H9 (cell line): ENCODE data around the gene SERTAD1. TPM values are rescaled to one million over a fixed set of nuclear protein-coding genes. Genes with fewer than 3 reads are reported as not detected.
A peak's percentile ranks its signal among the peaks of the same experiment; 100 is the strongest.
"Not testable (repeated sequence)": the region's sequence is repeated elsewhere in the genome, so short reads cannot be mapped to it uniquely, and the experiment has no call there.

ENCODE experiments used
- DNase-seq: peaks from one replicate; pipeline ENCODE4 v3.0.0-alpha.2; 2017
- H2AFZ ChIP-seq: one replicate; pipeline ENCODE4 v1.6.1; 2013; ENCODE audit warnings: mild to moderate bottlenecking, low read length, control low read depth, moderate library complexity
- H2AK5ac ChIP-seq: 2 replicates; pipeline ENCODE4 v1.6.1; 2013; ENCODE audit warnings: low read length, control low read depth, mixed read lengths; ENCODE audit not compliant: insufficient read length
- H2BK120ac ChIP-seq: one replicate; pipeline ENCODE4 v1.6.1; 2013; ENCODE audit warnings: low read depth, mild to moderate bottlenecking, low read length, control low read depth, inconsistent platforms; ENCODE audit not compliant: poor library complexity, severe bottlenecking
- H2BK12ac ChIP-seq: 2 replicates; pipeline ENCODE4 v1.6.1; 2013; ENCODE audit warnings: low read length, control low read depth, mixed read lengths, low read depth; ENCODE audit not compliant: insufficient read length
- H2BK15ac ChIP-seq: 2 replicates; pipeline ENCODE4 v1.6.1; 2013; ENCODE audit warnings: low read depth, low read length, control low read depth
- H2BK20ac ChIP-seq: one replicate; pipeline ENCODE4 v1.6.1; 2013; ENCODE audit warnings: low read depth, mild to moderate bottlenecking, low read length, control low read depth, inconsistent platforms; ENCODE audit not compliant: poor library complexity, severe bottlenecking
- H2BK5ac ChIP-seq: 2 replicates; pipeline ENCODE4 v1.6.1; 2013; ENCODE audit warnings: low read length, control low read depth, mixed read lengths; ENCODE audit not compliant: insufficient read length
- H3K14ac ChIP-seq: 2 replicates; pipeline ENCODE4 v1.6.1; 2013; ENCODE audit warnings: low read length, control low read depth; ENCODE audit not compliant: insufficient read depth
- H3K18ac ChIP-seq: 2 replicates; pipeline ENCODE4 v1.6.1; 2013; ENCODE audit warnings: low read depth, mild to moderate bottlenecking, mixed read lengths, low read length, control low read depth; ENCODE audit not compliant: insufficient read length
- H3K23ac ChIP-seq: 2 replicates; pipeline ENCODE4 v1.6.1; 2013; ENCODE audit warnings: low read length, control low read depth, mixed read lengths, low read depth; ENCODE audit not compliant: insufficient read length
- H3K23me2 ChIP-seq: 2 replicates; pipeline ENCODE4 v1.6.1; 2013; ENCODE audit warnings: low read depth, mild to moderate bottlenecking, mixed read lengths, low read length, control low read depth; ENCODE audit not compliant: insufficient read length, poor library complexity, severe bottlenecking
- H3K27ac ChIP-seq: 2 replicates; pipeline ENCODE4 v1.5.1; 2013; ENCODE audit warnings: low read length, control low read depth, mixed read lengths, low read depth; ENCODE audit not compliant: insufficient read length
- H3K27me3 ChIP-seq: 2 replicates; pipeline ENCODE4 v1.6.1; 2013; ENCODE audit warnings: low read length, control low read depth, inconsistent platforms; ENCODE audit not compliant: insufficient read depth
- H3K4ac ChIP-seq: 2 replicates; pipeline ENCODE4 v1.6.1; 2013; ENCODE audit warnings: low read depth, mild to moderate bottlenecking, control low read depth, inconsistent platforms, low read length, moderate library complexity
- H3K4me1 ChIP-seq: 2 replicates; pipeline ENCODE4 v1.6.1; 2013; ENCODE audit warnings: low read length, control low read depth, inconsistent platforms; ENCODE audit not compliant: insufficient read depth
- H3K4me2 ChIP-seq: 2 replicates; pipeline ENCODE4 v1.6.1; 2013; ENCODE audit warnings: low read length, control low read depth, mixed read lengths; ENCODE audit not compliant: insufficient read length, insufficient read depth
- H3K56ac ChIP-seq: 2 replicates; pipeline ENCODE4 v1.6.1; 2013; ENCODE audit warnings: low read depth, mild to moderate bottlenecking, mixed read lengths, low read length, control low read depth; ENCODE audit not compliant: insufficient read length
- H3K79me1 ChIP-seq: 2 replicates; pipeline ENCODE4 v1.6.1; 2013; ENCODE audit warnings: low read depth, mild to moderate bottlenecking, moderate library complexity, low read length, control low read depth, inconsistent platforms; ENCODE audit not compliant: insufficient read depth, poor library complexity, severe bottlenecking
- H3K79me2 ChIP-seq: 2 replicates; pipeline ENCODE4 v1.6.1; 2013; ENCODE audit warnings: low read length, control low read depth, inconsistent platforms; ENCODE audit not compliant: insufficient read depth
- H3K9ac ChIP-seq: 2 replicates; pipeline ENCODE4 v1.6.1; 2013; ENCODE audit warnings: low read length, control low read depth, mixed read lengths; ENCODE audit not compliant: insufficient read length; ENCODE audit errors: extremely low read depth
- H3K9me3 ChIP-seq: one replicate; pipeline ENCODE4 v1.6.1; 2013; ENCODE audit warnings: low read depth, low read length, inconsistent platforms; ENCODE audit not compliant: control insufficient read depth
- H3T11ph ChIP-seq: one replicate; pipeline ENCODE4 v1.6.1; 2013; ENCODE audit warnings: mild to moderate bottlenecking, low read length, control low read depth, inconsistent platforms
- H4K20me1 ChIP-seq: one replicate; pipeline ENCODE4 v1.6.1; 2013; ENCODE audit not compliant: control insufficient read depth, insufficient read length, insufficient read depth
- H4K5ac ChIP-seq: 2 replicates; pipeline ENCODE4 v1.6.1; 2013; ENCODE audit warnings: low read depth, mild to moderate bottlenecking, mixed read lengths, low read length, control low read depth; ENCODE audit not compliant: insufficient read length
- H4K8ac ChIP-seq: replicated peaks from 2 replicates; pipeline ENCODE4 v1.6.1; 2013; ENCODE audit warnings: low read length, control low read depth, mixed read lengths, low read depth; ENCODE audit not compliant: insufficient read length
- H4K91ac ChIP-seq: 2 replicates; pipeline ENCODE4 v1.6.1; 2013; ENCODE audit warnings: low read depth, mild to moderate bottlenecking, moderate library complexity, mixed read lengths, low read length, control low read depth; ENCODE audit not compliant: insufficient read length
- H3K27ac Mint-ChIP-seq, 3 experiments: 2 replicates in 2 of 3; 3 replicates in 1 of 3; pipeline ENCODE4 v1.8.0; 2020 to 2021; ENCODE audit warnings: mixed read lengths in 3 of 3, mild to moderate bottlenecking in 1 of 3, moderate library complexity in 1 of 3
- H3K27me3 Mint-ChIP-seq: 2 replicates; pipeline ENCODE4 v1.8.0; 2021; ENCODE audit warnings: low read depth, mild to moderate bottlenecking, moderate library complexity, mixed read lengths
- H3K36me3 Mint-ChIP-seq, 3 experiments: 2 replicates in 2 of 3; 3 replicates in 1 of 3; pipeline ENCODE4 v1.8.0; 2020 to 2021; ENCODE audit warnings: low read depth in 3 of 3, mixed read lengths in 3 of 3; ENCODE audit not compliant: insufficient read depth in 1 of 3
- H3K4me1 Mint-ChIP-seq, 2 experiments: 2 replicates each; pipeline ENCODE4 v1.8.0; 2020; ENCODE audit warnings: mixed read lengths in 2 of 2
- H3K4me3 Mint-ChIP-seq, 2 experiments: 2 replicates in 1 of 2; 3 replicates in 1 of 2; pipeline ENCODE4 v1.8.0; 2020 to 2021; ENCODE audit warnings: mild to moderate bottlenecking in 2 of 2, mixed read lengths in 2 of 2, moderate library complexity in 1 of 2
- H3K9me3 Mint-ChIP-seq, 2 experiments: 2 replicates in 1 of 2; 3 replicates in 1 of 2; pipeline ENCODE4 v1.8.0; 2020; ENCODE audit warnings: mild to moderate bottlenecking in 2 of 2, mixed read lengths in 2 of 2, moderate library complexity in 1 of 2
- WGBS: extraction: QIAGEN DNeasy Blood & Tissue Kit; methylation state at CpG from one replicate; pipeline ENCODE4 v1.1.7; 2013; ENCODE audit warnings: missing lambda C conversion rate, low lambda C conversion rate, mixed read lengths; ENCODE audit not compliant: insufficient read length; ENCODE audit errors: extremely low coverage; 5-methylcytosine and 5-hydroxymethylcytosine counted together
- total RNA-seq: library from RNA; stranded (reverse); gene quantifications from 2 replicates; pipeline ENCODE4 v1.2.1, GENCODE V29; 2021
- TF ChIP-seq, protein P1 (sequence below): fragments of 200-600 bp; sonication (generic); conservative IDR thresholded peaks from 3 replicates; pipeline ENCODE4 v1.8.0; 2021; ENCODE audit warnings: antibody characterized with exemption, mild to moderate bottlenecking

SERTAD1 gene
- total RNA-seq, 1 experiment from 2014 or later: 7.9 TPM

DNA sequence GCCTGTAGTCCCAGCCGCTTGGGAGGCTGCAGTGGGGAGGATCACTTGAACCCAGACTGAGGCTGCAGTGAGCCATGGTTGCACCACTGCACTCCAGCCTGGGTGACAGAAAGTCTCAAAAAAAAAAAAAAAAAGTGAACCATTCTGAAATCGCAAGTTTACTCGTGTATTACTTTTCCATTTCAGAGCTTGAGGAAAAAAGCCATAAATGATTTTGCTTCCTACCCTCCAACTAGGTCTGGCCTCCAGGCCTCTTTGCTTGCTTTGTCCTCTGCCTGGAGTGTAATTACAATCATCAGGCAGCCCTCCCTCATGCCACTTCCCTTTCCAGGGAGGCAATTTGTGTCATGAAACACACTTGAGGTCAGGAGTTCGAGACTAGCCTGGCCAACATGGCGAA lies 31.3 kb upstream of the SERTAD1 start:
- Histone ChIP-seq H3T11ph (no peak overlapping the region), H4K8ac (no peak overlapping the region), H4K5ac (no peak overlapping the region), H2AFZ (no peak overlapping the region), H2AK5ac (no peak overlapping the region), H3K23me2 (no peaks in the 10 kb centered on the region), H2BK15ac (no peak overlapping the region), H3K9ac (no peak overlapping the region), H2BK12ac (no peak overlapping the region), H3K4me2 (no peak overlapping the region), H3K4ac (no peak overlapping the region), H3K14ac (no peak overlapping the region), H3K79me1 (no peaks in the 10 kb centered on the region), H2BK20ac (no peak overlapping the region), H3K4me1 (no peaks in the 10 kb centered on the region), H4K20me1 (no peaks in the 10 kb centered on the region), H3K56ac (no peak overlapping the region), H3K9me3 (no peaks in the 10 kb centered on the region), H2BK5ac (no peak overlapping the region), H3K23ac (no peak overlapping the region), H4K91ac (no peak overlapping the region), H3K18ac (no peak overlapping the region), H3K27ac (no peak overlapping the region), H2BK120ac (no peak overlapping the region), H3K27me3 (no peaks in the 10 kb centered on the region), H3K79me2 (no peaks in the 10 kb centered on the region)
- Mint-ChIP-seq H3K27ac (no peak overlapping the region; a peak in 1 of 7 replicates), H3K4me3 (no peak overlapping the region), H3K27me3 (no peaks in the 10 kb centered on the region), H3K9me3 (no peaks in the 10 kb centered on the region; a peak in 1 of 5 replicates), H3K36me3 (no peaks in the 10 kb centered on the region; a peak in 2 of 7 replicates), H3K4me1 (no peaks in the 10 kb centered on the region)
- no CpG with 5 or more reads among the region's 5 CpGs for WGBS
- no peak for DNase-seq
- TF ChIP-seq, protein P1, sequence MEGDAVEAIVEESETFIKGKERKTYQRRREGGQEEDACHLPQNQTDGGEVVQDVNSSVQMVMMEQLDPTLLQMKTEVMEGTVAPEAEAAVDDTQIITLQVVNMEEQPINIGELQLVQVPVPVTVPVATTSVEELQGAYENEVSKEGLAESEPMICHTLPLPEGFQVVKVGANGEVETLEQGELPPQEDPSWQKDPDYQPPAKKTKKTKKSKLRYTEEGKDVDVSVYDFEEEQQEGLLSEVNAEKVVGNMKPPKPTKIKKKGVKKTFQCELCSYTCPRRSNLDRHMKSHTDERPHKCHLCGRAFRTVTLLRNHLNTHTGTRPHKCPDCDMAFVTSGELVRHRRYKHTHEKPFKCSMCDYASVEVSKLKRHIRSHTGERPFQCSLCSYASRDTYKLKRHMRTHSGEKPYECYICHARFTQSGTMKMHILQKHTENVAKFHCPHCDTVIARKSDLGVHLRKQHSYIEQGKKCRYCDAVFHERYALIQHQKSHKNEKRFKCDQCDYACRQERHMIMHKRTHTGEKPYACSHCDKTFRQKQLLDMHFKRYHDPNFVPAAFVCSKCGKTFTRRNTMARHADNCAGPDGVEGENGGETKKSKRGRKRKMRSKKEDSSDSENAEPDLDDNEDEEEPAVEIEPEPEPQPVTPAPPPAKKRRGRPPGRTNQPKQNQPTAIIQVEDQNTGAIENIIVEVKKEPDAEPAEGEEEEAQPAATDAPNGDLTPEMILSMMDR: no peak

DNA sequence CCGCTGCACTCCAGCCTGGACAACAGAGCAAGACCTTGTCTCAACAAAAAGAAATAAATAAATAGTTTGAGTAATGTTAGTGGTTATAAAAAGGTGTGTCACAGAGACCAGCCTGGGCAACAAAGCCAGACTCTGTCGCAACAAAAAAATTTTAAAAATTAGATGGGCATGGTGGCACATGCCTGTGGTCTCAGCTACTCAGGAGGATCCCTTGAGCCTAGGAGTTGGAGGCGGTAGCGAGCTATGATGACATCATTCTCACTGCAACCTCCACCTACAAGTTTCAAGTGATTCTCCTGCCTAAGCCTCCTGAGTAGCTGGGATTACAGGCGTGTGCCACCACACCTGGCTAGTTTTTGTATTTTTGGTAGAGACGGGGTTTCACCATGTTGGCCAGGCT lies 28.2 kb upstream of the SERTAD1 start:
- not testable (repeated sequence) for H3K4me1 Mint-ChIP-seq, H3T11ph ChIP-seq, H2BK12ac ChIP-seq, H2BK20ac ChIP-seq, H3K4me3 Mint-ChIP-seq, H3K56ac ChIP-seq, H3K4me1 ChIP-seq, H4K8ac ChIP-seq, H2AK5ac ChIP-seq, DNase-seq, H2BK120ac ChIP-seq, H3K23ac ChIP-seq, H3K79me1 ChIP-seq, H3K27me3 Mint-ChIP-seq, H4K91ac ChIP-seq, H3K4me2 ChIP-seq, H3K23me2 ChIP-seq, H3K79me2 ChIP-seq, H3K14ac ChIP-seq, H3K27ac ChIP-seq, H3K27me3 ChIP-seq, H3K9ac ChIP-seq, H3K4ac ChIP-seq, H3K9me3 ChIP-seq, H3K18ac ChIP-seq, H4K20me1 ChIP-seq, H3K9me3 Mint-ChIP-seq, H2AFZ ChIP-seq, H2BK15ac ChIP-seq, H2BK5ac ChIP-seq, H4K5ac ChIP-seq
- Mint-ChIP-seq H3K27ac (peak overlapping the region in 1 of 3 experiments; percentile 18; a peak in 1 of 7 replicates), H3K36me3 (peaks cover 0 to 11% (median 4%) of the 10 kb centered on the region in 3 experiments; a peak in 5 of 7 replicates)
- no CpG with 5 or more reads among the region's 6 CpGs for WGBS
